ENCODE results near the gene PLCH1.
"Not testable (repeated sequence)": the region's sequence is repeated elsewhere in the genome, so short reads cannot be mapped to it uniquely, and the experiment has no call there.

Gene PLCH1

DNA sequence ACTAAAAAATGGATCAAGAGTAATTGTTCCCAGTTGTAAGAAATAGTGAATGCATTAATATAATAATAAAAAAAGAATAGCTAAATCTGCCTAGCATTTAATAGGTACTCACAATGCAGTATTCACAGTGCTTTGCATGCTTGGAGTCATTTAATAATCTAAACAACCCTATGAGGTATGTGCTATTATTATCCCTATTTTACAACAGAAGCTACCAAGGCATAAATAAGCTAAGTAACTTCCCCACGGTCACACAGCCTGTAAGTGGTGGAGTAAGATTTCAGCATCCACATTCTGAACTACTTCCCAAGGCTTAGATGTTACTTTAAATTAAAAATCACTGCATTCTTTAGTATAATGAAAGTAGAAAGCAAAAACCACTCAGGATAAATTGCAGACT, 102.9 kb downstream of the PLCH1 start:
- DNase-seq (ENCODE audit: low read depth in 2 of 2), result no peak

DNA sequence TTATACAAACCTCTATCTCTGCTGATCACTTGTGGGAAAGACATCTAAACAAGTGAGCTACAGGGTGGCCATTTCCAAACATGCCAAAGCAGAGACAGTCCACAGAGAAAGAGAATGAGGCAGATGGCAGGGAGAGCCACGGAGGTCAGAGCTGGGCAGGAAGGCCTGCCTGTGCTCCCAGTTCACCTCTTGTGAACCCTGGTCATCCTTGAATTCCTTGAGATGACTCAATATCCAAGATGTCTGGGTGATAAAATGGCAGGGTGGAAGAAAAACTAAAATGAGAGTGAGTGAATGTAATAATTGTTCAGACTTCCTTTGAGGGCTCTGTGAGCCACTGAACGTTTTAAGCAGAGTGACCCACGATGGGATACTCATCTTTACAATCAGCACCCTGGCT, 104.8 kb downstream of the PLCH1 start:
- no peak for DNase-seq (ENCODE audit: low read depth in 2 of 2)

DNA sequence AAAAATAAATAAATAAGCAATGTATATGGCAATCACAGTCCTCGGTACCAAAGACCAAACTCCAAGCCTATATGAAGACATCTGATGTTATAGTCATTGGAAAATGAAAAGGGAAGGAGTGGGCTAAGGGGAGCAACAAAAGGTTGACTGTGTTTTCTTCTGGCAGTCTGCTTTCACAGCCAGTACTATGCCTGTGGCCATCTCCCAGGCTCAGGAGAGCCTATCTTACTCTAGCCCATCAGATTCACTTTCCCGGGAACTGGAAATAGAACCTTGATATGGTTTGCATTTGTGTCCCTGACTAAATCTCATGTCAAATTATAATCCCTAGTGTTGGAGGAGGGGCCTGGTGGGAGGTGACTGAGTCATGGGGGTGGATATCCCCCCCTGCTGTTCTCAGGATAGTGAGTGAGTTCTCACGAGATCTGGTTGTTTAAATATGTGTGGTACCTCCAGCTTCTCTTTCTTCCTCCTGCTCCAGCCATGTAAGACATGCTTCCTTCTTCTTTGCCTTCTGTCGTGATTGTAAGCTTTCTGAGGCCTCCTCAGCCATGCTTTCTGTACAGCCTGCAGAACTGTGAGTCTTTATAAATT, 105.3 kb downstream of the PLCH1 start:
- DNase-seq (ENCODE audit: low read depth in 2 of 2), result no peak

DNA sequence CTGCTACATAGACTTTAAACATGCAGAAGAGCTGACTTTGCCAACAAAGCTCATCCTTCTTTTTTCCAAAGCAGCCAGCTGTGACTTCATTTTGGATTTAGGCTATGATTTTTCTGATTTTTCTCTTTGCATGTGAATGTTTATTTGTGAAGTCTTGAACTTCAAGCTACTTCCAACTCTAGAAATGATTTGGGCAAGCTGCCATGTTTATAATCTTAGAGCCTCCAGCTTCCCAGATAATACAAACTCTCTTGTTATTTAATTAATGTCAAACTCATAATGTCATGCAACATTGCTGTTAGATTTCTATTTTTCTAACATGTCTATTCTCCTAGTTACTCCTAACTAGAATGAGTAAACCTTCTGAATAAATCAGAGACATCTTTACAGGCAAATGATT, 106.4 kb downstream of the PLCH1 start:
- not testable (repeated sequence) for DNase-seq (ENCODE audit: low read depth in 2 of 2)

DNA sequence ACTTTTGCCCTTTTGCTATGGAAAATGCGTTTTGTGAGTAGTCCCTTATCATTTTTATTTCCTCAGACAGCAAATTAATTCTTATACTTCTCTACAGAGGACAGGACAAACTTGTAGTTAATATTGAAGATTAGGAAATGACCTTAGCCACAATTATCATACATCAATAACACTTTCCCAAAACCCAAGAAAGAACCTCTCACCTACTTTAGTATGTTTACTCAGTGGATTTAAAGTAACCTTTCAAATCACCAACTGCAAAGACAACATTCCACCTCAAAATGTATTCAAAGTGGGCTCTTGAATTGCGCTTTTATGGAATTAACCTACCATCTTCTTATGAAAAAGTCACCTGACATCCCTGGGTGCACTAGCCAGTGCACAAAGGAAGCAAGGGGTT, 107.3 kb downstream of the PLCH1 start:
- no peak for DNase-seq (ENCODE audit: low read depth in 2 of 2)

DNA sequence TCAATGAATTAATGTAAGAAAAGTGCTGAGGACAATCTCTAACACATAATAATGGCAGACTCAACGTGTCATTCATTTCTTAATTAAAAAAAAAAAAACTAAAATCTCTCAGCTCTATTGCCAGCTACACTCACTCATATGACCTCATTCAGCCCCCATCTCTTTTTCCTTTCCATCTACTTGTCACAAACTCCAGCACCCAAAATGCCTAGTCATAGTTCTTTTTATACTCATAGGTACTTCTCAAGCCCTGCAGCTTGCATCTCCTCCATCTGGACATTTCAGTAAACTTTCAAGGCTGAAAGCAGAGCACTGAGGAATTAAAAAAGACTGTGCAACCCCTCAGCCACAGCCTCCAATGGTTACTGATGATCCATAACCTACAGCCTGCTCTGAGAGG, 109.8 kb downstream of the PLCH1 start:
- DNase-seq (ENCODE audit: low read depth in 2 of 2), result no peak

DNA sequence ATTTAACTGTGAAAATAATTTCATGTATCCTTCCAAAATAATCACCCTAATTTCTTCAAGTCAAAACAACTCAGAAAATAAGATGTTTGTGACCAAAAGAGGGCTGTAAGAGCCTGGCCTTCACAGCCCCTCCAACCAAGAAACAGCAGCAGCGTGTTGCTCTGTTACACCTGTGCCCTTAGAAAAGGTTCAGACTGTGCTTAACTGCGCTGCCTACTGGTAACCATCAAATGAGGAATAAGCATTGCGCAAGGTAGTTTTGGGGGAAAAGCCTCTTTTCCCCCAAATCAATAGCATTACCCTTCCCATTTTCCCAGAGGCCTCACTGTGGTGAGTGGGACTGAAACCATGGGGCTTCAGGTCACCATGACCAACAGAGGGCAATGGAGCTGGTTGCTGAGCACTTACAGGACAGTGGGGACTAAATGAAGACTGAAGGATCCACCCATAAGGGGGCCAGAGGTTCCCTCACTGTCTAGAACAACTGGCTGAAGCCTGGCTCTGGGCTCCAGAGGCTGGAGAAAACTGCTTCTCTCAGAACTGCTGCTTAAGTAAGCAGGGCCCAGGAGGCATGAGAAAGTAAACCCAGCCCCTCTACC, 110.7 kb downstream of the PLCH1 start:
- no peak for DNase-seq (ENCODE audit: low read depth in 2 of 2)

DNA sequence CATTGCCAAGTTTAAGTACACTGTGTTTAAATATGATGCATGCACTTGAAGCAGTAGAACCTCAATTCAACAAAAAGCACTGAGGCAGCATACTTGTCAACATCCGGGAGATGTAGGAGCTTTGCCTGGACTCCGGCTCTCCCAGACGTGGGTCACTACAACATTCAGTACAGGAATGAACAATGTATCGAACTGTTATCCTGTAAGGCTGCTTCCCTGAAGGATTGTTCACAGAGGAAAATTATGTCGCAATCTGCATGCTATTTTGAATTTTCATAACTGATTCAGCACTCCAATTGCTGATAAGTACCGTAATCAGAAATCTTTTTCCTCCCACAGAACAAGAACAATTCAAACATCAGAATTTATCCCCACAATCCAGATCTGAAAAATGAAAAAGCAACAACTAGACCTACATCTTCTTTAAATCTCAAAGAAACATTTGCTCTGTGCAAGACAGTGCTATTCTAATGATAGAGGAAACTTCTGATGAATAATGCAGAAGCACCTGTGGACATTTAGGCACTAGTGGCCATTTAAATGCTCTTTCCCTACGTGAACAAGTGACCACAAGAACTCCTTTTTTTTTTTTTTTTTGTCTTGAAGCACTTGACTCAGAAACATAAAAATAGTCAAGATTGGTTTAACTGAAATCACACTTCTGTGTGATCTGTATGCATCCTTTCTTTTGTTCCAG, 113.4 kb downstream of the PLCH1 start:
- no peak for DNase-seq (ENCODE audit: low read depth in 2 of 2)

DNA sequence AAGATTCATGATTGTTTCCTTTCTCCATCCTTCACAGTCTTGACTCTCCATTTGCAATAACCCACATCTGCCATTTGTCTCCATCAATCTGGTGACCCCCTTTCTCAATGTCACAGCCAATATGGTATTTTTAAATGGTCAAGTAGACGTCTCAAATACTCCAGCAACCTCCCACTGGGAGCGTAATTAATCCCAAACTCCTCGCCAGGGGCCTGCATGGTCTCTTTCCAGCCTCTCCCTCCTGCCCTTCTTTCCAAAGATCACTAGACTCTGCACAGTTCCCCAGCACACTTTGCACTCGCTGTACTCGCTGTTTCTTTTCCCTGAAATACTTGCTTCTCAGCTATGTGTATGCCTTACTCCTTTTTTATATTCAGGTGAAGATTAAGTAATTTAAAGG, 115.3 kb downstream of the PLCH1 start:
- no peak for DNase-seq (ENCODE audit: low read depth in 2 of 2)

DNA sequence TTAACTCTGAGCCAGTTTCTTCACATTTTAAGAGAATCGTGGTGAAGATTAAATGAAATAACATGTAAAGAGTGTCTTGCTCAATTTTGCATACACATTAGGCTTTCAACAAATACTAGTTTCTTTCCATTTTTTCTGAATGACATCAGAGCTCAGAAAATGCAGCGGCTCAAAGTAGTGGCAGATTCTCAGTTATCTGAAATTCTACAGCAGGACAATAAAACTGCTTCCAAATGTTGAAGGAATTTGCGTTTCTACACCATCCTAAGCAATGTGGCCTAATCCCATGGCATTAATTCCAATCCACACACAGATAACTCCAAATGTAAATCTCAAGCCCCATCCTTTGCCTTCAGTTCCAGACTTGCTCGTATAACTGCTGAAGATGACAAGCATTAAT, 115.8 kb downstream of the PLCH1 start:
- DNase-seq (ENCODE audit: low read depth in 2 of 2), result no peak

DNA sequence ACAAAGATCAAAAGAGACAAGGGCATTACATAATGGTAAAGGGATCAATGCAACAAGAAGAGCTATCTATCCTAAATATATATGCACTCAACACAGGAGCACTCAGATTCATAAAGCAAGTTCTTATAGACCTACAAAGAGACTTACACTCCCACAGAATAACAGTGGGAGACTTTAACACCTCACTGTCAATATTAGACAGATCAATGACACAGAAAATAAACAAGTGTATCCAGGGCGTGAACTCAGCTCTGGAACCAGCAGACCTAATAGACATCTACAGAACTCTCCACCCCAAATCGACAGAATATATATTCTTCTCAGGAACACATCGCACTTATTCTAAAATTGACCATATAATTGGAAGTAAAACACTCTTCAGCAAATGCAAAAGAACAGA, 122.2 kb downstream of the PLCH1 start:
- DNase-seq (ENCODE audit: low read depth in 2 of 2), result not testable (repeated sequence)

DNA sequence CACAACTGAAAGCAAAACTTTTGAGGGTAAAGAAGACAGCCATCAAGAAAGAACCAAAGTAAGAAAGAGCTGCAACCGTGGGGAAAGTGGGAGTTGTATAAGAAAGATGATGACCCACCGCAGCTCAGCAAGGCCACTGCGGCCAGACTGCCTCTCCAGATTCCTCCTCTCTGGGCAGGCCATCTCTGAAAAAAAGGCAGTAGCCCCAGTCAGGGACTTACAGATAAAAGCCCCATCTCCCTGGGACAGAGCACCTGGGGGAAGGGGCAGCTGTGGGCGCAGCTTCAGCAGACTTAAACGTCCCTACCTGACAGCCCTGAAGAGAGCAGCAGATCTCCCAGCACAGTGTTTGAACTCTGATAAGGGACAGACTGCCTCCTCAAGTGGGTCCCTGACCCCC, 124.3 kb downstream of the PLCH1 start:
- DNase-seq (ENCODE audit: low read depth in 2 of 2), result not testable (repeated sequence)

DNA sequence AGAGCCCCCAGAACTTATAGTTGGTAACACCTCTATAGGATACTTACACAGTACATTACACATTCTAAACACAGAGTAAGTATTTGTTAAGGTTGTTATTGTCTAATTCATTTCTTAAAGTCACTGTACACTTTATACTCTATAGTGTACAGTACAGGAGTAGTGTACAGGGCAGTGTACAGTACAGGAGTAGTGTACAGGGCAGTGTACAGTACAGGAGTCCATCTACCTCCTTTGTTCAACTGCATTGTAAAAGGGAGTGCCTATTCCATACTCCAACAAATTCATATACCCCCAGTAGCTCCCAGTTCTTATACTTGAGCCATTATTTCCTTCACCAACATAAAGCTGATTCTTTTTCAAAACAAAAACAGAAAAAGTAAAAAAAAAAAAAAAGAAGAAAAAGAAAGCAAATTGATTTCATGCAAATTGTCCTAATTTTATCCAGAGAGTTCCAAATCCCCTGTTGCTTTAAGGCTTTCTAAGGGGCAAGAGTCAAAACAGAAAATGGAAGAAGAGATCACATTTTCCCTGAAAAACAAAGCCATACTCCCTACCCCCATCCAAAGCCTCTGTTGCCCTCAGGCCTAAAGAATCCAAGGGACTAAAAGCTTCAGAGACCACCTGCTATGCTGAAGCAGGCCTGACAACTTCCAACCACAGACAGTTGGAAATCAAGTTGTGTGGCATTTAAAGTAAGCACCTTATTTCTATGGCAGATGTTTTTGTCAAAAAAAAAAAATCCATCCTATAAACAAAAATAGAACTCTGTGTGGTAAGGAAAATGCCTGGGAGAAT, 125.6 kb downstream of the PLCH1 start:
- no peak for DNase-seq (ENCODE audit: low read depth in 2 of 2)

DNA sequence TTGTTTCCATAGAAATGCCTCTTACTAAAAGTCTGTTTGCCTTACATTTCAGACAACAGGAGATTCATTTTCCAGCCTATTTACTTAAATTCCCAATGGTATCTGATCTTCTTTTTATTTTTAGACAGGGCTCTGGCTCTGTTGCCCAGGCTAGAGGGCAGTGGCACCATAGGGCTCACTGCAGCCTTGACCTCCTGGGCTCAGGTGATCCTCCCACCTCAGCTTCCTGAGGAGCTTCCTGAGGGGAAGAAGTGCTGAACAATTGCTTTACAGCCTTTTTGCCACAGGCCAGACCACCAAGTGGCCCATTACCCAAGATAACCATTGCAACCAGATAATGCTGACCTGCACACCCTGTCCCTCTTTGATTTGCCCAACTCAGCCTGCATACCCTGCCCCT, 126.3 kb downstream of the PLCH1 start:
- DNase-seq (ENCODE audit: low read depth in 2 of 2), result no peak

DNA sequence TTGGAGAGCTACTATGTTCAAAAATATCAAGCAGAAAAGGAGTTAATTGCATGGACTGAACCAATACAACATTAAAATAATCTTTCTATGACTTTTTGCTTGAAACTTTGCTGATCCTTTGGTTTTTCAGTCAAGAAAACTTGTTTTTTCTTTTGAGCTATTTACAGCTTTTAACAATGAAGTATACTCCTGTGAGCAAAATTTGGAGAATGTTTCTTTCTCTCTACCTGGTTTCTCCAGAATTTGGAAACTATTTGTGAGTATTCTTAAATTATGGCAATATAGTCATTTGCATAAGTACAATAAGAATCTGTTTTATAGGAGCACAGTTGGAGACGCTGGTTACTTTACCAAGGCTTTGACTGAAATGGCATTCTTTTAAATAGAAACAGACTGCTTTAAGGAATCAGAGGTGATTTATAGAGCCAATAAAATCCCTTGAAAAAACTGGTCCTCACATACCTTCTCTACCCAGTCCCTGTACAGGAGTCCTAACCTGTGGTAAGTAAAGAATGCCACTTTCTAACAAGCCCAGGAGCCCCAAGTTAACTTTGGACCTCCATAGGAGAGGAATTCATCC, 127.4 kb downstream of the PLCH1 start:
- no peak for DNase-seq (ENCODE audit: low read depth in 2 of 2)

DNA sequence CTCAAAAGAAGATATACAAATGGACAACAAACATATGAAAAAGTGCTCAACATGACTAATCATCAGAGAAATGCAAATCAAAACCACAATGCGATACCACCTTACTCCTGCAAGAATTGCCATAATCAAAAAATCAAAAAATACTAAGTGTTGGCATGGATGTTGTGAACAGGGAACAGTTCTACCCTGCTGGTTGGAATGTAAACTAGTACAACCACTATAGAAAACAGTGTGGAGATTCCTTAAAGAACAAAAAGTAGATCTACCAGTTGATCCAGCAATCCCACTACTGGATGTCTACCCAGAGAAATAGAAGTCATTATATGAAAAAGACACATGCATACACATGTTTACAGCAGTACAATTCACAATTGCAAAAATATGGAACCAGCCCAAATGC, 129.7 kb downstream of the PLCH1 start:
- not testable (repeated sequence) for DNase-seq (ENCODE audit: low read depth in 2 of 2)

DNA sequence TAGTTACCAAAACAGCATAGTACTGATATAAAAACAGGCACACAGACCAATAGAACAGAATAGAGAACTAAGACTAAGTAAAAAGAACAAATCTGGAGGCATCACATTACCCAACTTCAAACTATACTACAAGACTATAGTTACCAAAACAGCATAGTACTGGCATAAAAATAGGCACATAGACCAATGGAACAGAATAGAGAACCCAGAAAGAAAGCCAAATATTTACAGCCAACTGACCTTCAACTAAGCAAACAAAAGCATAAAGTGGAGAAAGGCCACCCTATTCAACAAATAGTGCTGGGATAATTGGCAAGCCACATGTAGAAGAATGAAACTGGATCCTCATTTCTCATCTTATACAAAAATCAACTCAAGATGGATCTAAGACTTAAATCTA, 130.5 kb downstream of the PLCH1 start:
- not testable (repeated sequence) for DNase-seq (ENCODE audit: low read depth in 2 of 2)

DNA sequence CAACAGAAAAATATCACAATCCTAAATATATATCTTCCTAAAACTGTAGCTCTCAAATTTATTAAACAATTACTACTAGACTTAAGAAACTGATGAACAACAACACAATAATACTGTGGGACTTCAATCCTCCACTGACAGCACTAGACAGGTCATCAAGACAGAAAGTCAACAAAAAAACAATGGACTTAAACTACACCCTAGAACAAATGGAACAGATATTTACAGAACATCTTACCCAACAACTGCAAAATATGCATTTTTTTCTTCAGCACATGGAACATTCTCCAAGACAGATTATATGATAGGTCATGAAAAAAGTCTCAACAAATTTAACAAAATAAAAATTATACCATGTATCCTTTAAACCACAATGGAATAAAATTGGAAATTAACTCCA, 133.4 kb downstream of the PLCH1 start:
- no peak for DNase-seq (ENCODE audit: low read depth in 2 of 2)

DNA sequence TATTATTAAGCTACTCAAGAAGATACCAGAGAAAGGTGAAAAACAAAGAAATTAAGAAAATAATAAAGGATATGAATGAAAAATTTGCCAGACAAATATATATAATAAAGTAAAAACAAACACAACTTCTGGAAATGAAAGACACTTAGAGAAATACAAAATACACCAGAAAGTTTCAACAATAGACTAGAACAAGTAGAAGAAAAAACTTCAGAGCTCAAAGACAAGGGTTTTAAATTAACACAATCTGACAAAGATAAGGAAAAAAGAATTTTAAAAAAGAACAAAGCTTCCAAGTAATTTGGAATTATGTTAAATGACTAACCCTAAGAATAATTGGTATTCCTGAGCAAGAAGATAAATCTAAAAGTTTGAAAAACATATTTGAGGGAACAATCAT, 135.3 kb downstream of the PLCH1 start:
- no peak for DNase-seq (ENCODE audit: low read depth in 2 of 2)

DNA sequence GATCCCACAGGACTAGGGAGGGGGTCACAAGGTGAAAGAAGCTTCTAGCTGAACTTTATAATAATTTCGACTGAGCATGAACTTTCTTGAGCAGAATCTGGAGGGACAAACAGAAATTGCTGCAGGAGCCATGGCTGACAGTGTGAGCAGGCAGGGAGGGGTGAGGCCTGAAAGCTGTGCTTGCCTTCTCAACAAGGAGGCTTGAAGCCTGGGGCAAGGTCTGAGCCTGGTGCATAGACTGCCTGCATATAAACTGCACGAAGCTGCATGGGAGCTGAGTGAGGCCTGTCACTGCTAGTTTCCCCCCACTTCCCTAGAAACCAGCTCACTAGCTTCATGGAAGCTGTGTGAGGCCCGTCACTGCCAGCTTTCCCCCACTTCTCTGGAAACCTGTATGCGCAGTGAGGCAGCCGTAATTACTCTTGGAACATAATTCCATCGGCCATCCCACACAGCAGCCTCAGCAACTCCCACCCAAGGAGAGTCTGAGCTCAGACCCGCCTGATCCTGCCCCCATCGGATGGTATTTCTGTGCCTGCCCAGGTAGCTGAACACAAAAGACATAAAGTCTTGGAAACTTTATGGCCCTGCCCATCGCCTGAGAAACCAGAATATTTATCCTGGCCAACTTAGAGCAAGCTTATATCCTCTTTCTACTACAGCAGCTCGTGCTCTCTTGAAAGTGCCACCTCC, 136.5 kb downstream of the PLCH1 start:
- no peak for DNase-seq (ENCODE audit: low read depth in 2 of 2)

DNA sequence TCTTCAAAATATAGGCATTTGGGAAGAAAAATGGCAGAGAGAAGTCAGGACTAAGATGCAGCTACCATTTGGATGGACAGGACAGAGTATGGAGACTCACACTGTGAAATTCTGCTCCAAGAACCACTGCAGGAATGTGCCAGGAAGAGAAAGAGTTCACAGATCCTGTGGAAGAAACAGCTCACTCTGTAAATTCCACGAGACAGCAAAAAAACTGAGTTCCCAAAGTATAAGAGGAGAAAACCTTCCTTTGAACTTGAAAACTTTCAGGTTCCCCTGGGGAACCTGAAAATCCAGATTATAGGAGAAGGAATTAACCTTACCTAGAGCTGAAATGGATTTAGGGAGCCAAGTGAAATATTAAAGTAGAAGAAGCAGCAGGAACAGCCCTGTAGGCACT, 137.1 kb downstream of the PLCH1 start:
- no peak for DNase-seq (ENCODE audit: low read depth in 2 of 2)

DNA sequence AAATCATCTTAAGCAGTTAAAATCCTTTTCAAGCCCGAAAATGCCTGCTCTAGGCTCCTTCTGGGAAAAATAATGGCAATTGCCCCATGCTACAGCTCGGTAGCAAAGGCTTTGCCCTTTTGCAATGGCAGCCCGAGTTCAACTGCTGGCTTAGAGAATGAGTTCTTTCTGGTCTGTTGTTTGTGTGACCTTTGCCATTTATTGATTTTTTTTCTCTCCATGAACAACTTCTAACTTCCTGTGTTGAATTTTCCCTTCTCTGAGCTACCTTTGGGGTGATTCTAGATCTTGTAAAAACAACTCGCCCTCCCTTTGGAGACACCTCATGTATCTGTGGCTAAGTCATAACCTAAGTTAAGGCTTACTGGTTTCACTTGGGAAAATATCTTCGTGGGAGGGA, 139.3 kb downstream of the PLCH1 start:
- no peak for DNase-seq (ENCODE audit: low read depth in 2 of 2)
